ENCODE data around the gene GTSE1.
A peak's percentile ranks its signal among the peaks of the same experiment; 100 is the strongest.

Gene GTSE1

GRCh38 chr22:46289244-46289891 is 7.3 kb upstream of the GTSE1 start:
- ChIA-PET CTCF (no interaction called here), POLR2A (ENCODE audit: low non-redundant PET) (no interaction called here)
- TF ChIP-seq, protein P1, sequence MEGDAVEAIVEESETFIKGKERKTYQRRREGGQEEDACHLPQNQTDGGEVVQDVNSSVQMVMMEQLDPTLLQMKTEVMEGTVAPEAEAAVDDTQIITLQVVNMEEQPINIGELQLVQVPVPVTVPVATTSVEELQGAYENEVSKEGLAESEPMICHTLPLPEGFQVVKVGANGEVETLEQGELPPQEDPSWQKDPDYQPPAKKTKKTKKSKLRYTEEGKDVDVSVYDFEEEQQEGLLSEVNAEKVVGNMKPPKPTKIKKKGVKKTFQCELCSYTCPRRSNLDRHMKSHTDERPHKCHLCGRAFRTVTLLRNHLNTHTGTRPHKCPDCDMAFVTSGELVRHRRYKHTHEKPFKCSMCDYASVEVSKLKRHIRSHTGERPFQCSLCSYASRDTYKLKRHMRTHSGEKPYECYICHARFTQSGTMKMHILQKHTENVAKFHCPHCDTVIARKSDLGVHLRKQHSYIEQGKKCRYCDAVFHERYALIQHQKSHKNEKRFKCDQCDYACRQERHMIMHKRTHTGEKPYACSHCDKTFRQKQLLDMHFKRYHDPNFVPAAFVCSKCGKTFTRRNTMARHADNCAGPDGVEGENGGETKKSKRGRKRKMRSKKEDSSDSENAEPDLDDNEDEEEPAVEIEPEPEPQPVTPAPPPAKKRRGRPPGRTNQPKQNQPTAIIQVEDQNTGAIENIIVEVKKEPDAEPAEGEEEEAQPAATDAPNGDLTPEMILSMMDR (conservative IDR thresholded peaks at IDR 0.05; ENCODE audit: low read depth): no peak
- H3K27ac ChIP-seq: no peak overlapping the region
- DNase-seq (ENCODE audit: low spot score): no peak

GRCh38 chr22:46290121-46290842 is 6.4 kb upstream of the GTSE1 start:
- TF ChIP-seq, protein P1 (conservative IDR thresholded peaks at IDR 0.05; ENCODE audit: low read depth): no peak
- no peak for DNase-seq (ENCODE audit: low spot score)
- ChIA-PET CTCF (no interaction called here), POLR2A (ENCODE audit: low non-redundant PET) (no interaction called here)
- H3K27ac ChIP-seq: no peak overlapping the region

DNA sequence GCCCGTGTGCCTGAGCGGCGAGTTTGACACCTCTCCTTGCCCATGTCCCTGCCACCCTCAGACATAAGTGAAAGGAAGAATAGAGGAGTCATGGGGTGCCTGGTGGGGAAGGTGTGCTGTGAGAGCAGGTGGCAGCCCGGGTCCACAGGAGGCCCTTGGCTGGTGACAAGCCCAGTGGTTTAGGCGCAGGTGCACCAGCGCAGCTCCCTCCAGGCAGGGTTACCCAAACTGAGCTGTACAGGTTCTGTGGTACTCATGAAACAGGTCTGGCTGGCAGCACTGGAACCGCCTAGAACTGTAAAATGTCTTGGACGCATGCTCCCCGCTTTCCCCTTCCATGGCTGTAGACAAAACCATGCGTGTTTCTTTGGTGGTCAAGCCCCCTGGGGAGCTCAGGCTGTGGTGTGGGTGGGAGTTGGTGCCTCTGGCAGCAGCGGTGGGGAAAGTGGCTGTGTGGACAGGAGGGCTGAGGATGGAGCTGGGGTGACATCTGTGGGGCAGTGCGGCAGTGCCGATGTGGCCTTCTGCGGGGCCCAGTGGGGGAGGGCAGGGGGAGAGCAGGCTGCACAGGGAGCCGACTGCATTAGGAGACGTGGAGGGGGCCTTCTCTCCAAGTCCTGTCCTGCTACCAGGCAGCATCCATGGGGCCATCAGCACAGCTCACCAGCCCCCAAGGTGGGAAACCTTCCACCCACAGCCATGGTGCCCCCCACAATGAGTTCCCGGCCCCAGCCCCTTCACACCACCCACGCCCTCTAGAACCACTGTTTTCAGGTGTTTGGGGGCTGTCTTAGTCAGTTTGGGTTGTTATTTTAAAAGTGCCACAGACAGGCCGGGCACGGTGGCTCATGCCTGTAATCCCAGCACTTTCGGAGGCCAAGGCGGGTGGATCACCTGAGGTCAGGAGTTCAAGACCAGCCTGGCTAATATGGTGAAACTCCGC is 5.6 kb upstream of the GTSE1 start:
- POLR2A ChIA-PET (ENCODE audit: low non-redundant PET): no interaction called here
- CTCF ChIA-PET: interaction anchor here (0.6 kb wide), 1 partner anchor 265 kb away, joined by 4 read pairs; no protein-coding TSS in a partner anchor
- no peak for DNase-seq (ENCODE audit: low spot score)
- no peak overlapping the region for H3K27ac ChIP-seq
- TF ChIP-seq, protein P1 (conservative IDR thresholded peaks at IDR 0.05; ENCODE audit: low read depth): no peak

DNA sequence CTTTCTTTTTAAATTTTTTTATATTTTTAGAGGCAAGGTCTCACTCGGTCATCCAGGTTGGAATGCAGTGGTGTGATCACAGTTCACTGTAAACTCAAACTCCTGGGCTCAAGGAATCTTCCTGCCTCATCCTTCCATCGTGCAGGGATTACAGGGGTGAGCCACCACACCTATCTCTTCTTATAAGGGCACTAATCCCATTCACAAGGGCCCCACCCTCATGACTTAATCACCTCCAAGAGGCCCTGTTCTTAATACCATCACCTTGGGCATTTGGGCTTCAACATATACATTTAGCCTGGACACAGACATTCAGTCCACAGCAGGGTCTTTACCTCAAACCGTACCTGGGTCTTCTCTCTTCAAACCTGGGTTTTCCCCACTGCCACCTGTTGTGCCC is 4.5 kb upstream of the GTSE1 start:
- H3K27ac ChIP-seq: no peak overlapping the region
- ChIA-PET POLR2A (ENCODE audit: low non-redundant PET) (no interaction called here), CTCF (no interaction called here)
- DNase-seq (ENCODE audit: low spot score): no peak
- TF ChIP-seq, protein P1 (conservative IDR thresholded peaks at IDR 0.05; ENCODE audit: low read depth): no peak

DNA sequence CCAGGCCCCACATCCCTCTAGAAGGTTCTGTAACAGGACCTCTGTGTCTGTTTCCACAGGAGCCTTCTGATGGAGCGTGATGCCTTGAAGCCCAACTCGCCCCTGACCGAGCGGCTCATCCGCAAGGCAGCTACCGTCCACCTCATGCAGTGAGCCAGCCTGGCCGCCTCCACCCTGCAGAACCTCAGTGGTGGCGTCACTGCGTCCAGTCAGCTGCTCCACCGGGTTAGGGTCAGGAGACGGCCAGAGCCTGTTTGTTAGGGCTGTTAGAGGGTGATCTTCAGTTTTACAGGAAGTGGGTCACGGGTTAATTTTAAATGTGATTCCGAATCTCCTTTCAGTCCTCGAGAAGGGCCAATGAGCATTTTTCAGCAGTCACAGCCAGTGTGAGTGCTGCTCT is 3.9 kb upstream of the GTSE1 start:
- ChIA-PET POLR2A (ENCODE audit: low non-redundant PET) (no interaction called here), CTCF (no interaction called here)
- DNase-seq (ENCODE audit: low spot score): no peak
- TF ChIP-seq, protein P1 (conservative IDR thresholded peaks at IDR 0.05; ENCODE audit: low read depth): no peak
- peak overlapping the region; percentile 45 for H3K27ac ChIP-seq

DNA sequence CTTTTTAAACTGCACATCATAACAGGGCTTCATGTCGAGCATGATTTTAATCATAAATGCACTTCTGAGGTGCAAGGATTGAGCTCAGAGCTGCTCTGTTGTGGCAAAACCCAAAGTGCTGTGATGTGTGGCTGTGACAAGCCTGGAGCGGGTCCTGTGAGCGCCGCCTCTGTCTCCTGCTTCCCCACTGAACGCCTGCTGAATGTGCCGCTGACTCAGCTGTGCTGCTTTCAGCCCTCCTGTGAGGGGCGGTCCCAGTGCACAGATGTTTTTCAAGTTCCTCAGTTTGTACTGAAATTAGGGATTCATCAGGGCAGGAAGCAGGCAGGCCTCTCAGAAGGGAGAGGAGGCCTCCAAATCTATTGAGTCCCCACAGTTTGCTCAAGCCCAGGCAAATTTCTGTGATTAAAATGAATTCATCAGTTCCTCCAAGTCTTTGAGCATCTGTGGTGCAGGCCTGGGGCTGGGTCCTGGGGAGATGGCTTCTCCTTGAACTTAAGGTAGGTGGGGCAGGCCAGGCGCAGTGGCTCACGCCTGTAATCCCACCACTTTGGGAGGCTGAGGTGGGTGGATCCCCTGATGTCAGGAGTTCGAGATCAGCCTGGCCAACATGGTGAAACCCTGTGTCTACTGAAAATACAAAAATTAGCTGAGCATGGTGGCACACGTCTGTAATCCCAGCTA is 3.0 kb upstream of the GTSE1 start:
- H3K27ac ChIP-seq: peak overlapping the region; percentile 45

More for the DNA sequence above, 3.0 kb upstream of the GTSE1 start:
- ChIA-PET CTCF (no interaction called here), POLR2A (ENCODE audit: low non-redundant PET) (no interaction called here)
- TF ChIP-seq, protein P1 (conservative IDR thresholded peaks at IDR 0.05; ENCODE audit: low read depth): no peak
- no peak for DNase-seq (ENCODE audit: low spot score)

Data from RWPE1 (cell line).